WTC11 (cell line): Measurements from ENCODE around the gene ADH1A. TPM values are rescaled to one million over a fixed set of nuclear protein-coding genes. Genes with fewer than 3 reads are reported as not detected.

Source experiments
- ATAC-seq: fragments of 200-7000 bp; cut with Tn5 transposase; 2 replicates; pipeline ENCODE4 v1.10.0; 2021; ENCODE audit warnings: mild to moderate bottlenecking, moderate library complexity
- Bru-seq: library from RNA; stranded (reverse); fragments of 400-500 nt; gene quantifications from one replicate; lab custom pipeline; 2021; lab: Mats Ljungman, UMichigan
- CTCF ChIA-PET: fragments of 300-600 bp; sonication (Branson Sonifier 250); formaldehyde crosslinking; loops from one replicate; lab custom pipeline; 2021; ENCODE audit warnings: antibody characterized with exemption; lab: Charles Lee
- POLR2A ChIA-PET: fragments of 350-600 bp; sonication (Branson Sonifier 250); formaldehyde crosslinking; loops from one replicate; lab custom pipeline; 2021; ENCODE audit warnings: antibody characterized with exemption; lab: Charles Lee
- DNase-seq: peaks from one replicate; pipeline ENCODE4 v3.0.0; 2021; ENCODE audit warnings: low spot score
- H3K27ac Mint-ChIP-seq: 2 replicates; pipeline ENCODE4 v1.8.0; 2021; ENCODE audit warnings: mixed read lengths
- H3K27me3 Mint-ChIP-seq: 2 replicates; pipeline ENCODE4 v1.8.0; 2021; ENCODE audit warnings: low read depth, mild to moderate bottlenecking, moderate library complexity, mixed read lengths
- H3K36me3 Mint-ChIP-seq: 2 replicates; pipeline ENCODE4 v1.8.0; 2021; ENCODE audit warnings: mixed read lengths
- H3K4me1 Mint-ChIP-seq: 2 replicates; pipeline ENCODE4 v1.8.0; 2022; ENCODE audit warnings: mixed read lengths
- H3K4me3 Mint-ChIP-seq: 2 replicates; pipeline ENCODE4 v1.8.0; 2021; ENCODE audit warnings: mild to moderate bottlenecking, moderate library complexity, mixed read lengths
- H3K9me3 Mint-ChIP-seq: 2 replicates; pipeline ENCODE4 v1.8.0; 2021; ENCODE audit warnings: mixed read lengths
- E2F1 ChIP-seq: sonication (generic); formaldehyde crosslinking; IDR thresholded peaks from 2 replicates; pipeline ENCODE4 v1.8.0; 2022; ENCODE audit warnings: mild to moderate bottlenecking, missing genetic modification reagents
- GRHL2 ChIP-seq: fragments of 250-450 bp; sonication (Bioruptor Pico); IDR thresholded peaks from 2 replicates; pipeline ENCODE4 v1.8.0; 2022; ENCODE audit warnings: mild to moderate bottlenecking, moderate library complexity; ENCODE audit not compliant: insufficient replicate concordance, severe bottlenecking
- GTF2I ChIP-seq: fragments of 250-450 bp; sonication (Bioruptor Pico); conservative IDR thresholded peaks from 2 replicates; pipeline ENCODE4 v1.4.0; 2021; ENCODE audit warnings: mild to moderate bottlenecking
- HMGA2 ChIP-seq: fragments of 250-450 bp; sonication (Bioruptor Pico); IDR thresholded peaks from 2 replicates; pipeline ENCODE4 v1.4.0; 2021; ENCODE audit warnings: mild to moderate bottlenecking, moderate library complexity
- HMGXB4 ChIP-seq: sonication (generic); formaldehyde crosslinking; IDR thresholded peaks from 2 replicates; pipeline ENCODE4 v1.8.1; 2023; ENCODE audit warnings: mild to moderate bottlenecking, moderate library complexity, missing genetic modification reagents
- MAX ChIP-seq: sonication (generic); formaldehyde crosslinking; IDR thresholded peaks from 2 replicates; pipeline ENCODE4 v1.8.0; 2022; ENCODE audit warnings: mild to moderate bottlenecking, missing genetic modification reagents
- MLX ChIP-seq: sonication (generic); formaldehyde crosslinking; IDR thresholded peaks from 2 replicates; pipeline ENCODE4 v1.8.1; 2023; ENCODE audit warnings: mild to moderate bottlenecking, missing genetic modification reagents, moderate library complexity
- NFE2L1 ChIP-seq: sonication (generic); formaldehyde crosslinking; IDR thresholded peaks from 2 replicates; pipeline ENCODE4 v1.8.1; 2023; ENCODE audit warnings: missing genetic modification reagents
- NR1H2 ChIP-seq: sonication (generic); formaldehyde crosslinking; IDR thresholded peaks from 2 replicates; pipeline ENCODE4 v1.9.0; 2021; ENCODE audit warnings: mild to moderate bottlenecking, moderate library complexity, missing genetic modification reagents
- NR3C1 ChIP-seq: sonication (generic); formaldehyde crosslinking; conservative IDR thresholded peaks from 2 replicates; pipeline ENCODE4 v1.8.1; 2023; ENCODE audit warnings: low read depth, mild to moderate bottlenecking, missing genetic modification reagents
- PRDM15 ChIP-seq: sonication (generic); formaldehyde crosslinking; IDR thresholded peaks from 2 replicates; pipeline ENCODE4 v1.8.0; 2022; ENCODE audit warnings: missing genetic modification reagents
- PREB ChIP-seq: sonication (generic); formaldehyde crosslinking; IDR thresholded peaks from 2 replicates; pipeline ENCODE4 v1.8.1; 2022; ENCODE audit warnings: mild to moderate bottlenecking, missing genetic modification reagents, moderate library complexity, borderline replicate concordance
- SMAD3 ChIP-seq: sonication (generic); formaldehyde crosslinking; IDR thresholded peaks from 2 replicates; pipeline ENCODE4 v1.8.0; 2022; ENCODE audit warnings: missing genetic modification reagents, mild to moderate bottlenecking, borderline replicate concordance
- USF1 ChIP-seq: sonication (generic); formaldehyde crosslinking; IDR thresholded peaks from 2 replicates; pipeline ENCODE4 v1.8.0; 2022; ENCODE audit warnings: mild to moderate bottlenecking, missing genetic modification reagents
- ZBTB43 ChIP-seq: sonication (generic); formaldehyde crosslinking; IDR thresholded peaks from 2 replicates; pipeline ENCODE4 v1.8.1; 2023; ENCODE audit warnings: mild to moderate bottlenecking, missing genetic modification reagents
- ZNF423 ChIP-seq: fragments of 250-450 bp; sonication (Bioruptor Pico); IDR thresholded peaks from 2 replicates; pipeline ENCODE4 v2.1.2; 2022; ENCODE audit warnings: mild to moderate bottlenecking, moderate library complexity
- ZNF532 ChIP-seq: fragments of 250-450 bp; sonication (Bioruptor Pico); IDR thresholded peaks from 2 replicates; pipeline ENCODE4 v1.9.0; 2021; ENCODE audit warnings: mild to moderate bottlenecking, borderline replicate concordance
- long read RNA-seq, 3 experiments: library from RNA in 1 of 3; library from capped mRNA in 1 of 3; library from polyadenylated mRNA in 1 of 3; unstranded in 2 of 3; stranded (forward) in 1 of 3; transcript quantifications; one replicate each; pipeline ENCODE4 v2.0.0, GENCODE V29; 2021
- total RNA-seq: library from RNA; stranded (reverse); gene quantifications from 3 replicates; pipeline ENCODE4 v1.2.3, GENCODE V29; 2021

ADH1A gene
- total RNA-seq: 0.11 TPM in 1 of 3 replicates, not detected in the others
- Bru-seq, nascent RNA: not detected
- long read RNA-seq, experiment 1: 0 reads
- long read RNA-seq, experiment 2: 0 reads
- long read RNA-seq, experiment 3: 0 reads

GRCh38 chr4:99290848-99291786 is at the start of gene ADH1A:
TSS of gene ADH1A (minus strand) at chr4:99290985. CDS start at chr4:99290914, 71 bp downstream.
- no peaks in the 10 kb centered on the region for H3K4me1 Mint-ChIP-seq
- POLR2A ChIA-PET: no interaction called here
- H3K27me3 Mint-ChIP-seq: no peaks in the 10 kb centered on the region
- no peak for TF ChIP-seq MLX (CRISPR knock-in tag)
- TF ChIP-seq NR3C1 (CRISPR knock-in tag): no peak
- no peak for TF ChIP-seq ZBTB43 (CRISPR knock-in tag)
- no peak for TF ChIP-seq E2F1 (CRISPR knock-in tag)
- no peak for TF ChIP-seq PRDM15 (CRISPR knock-in tag)
- TF ChIP-seq GRHL2 (CRISPR knock-in tag): no peak
- TF ChIP-seq USF1 (CRISPR knock-in tag): no peak
- no peak for TF ChIP-seq PREB (CRISPR knock-in tag)
- TF ChIP-seq HMGA2 (CRISPR knock-in tag): no peak
- no peak for TF ChIP-seq ZNF423 (CRISPR knock-in tag)
- TF ChIP-seq MAX (CRISPR knock-in tag): no peak
- no peak for TF ChIP-seq GTF2I (CRISPR knock-in tag)
- no peak for TF ChIP-seq NFE2L1 (CRISPR knock-in tag)
- TF ChIP-seq NR1H2: no peak
- no peak for TF ChIP-seq ZNF532 (CRISPR knock-in tag)
- no peak for TF ChIP-seq SMAD3 (CRISPR knock-in tag)
- TF ChIP-seq HMGXB4 (CRISPR knock-in tag): no peak
- DNase-seq (no peak), ATAC-seq (no peak)
- H3K36me3 Mint-ChIP-seq: peaks cover 12% of the 10 kb centered on the region
- H3K4me3 Mint-ChIP-seq: no peak within 1 kb of the TSS
- no peak within 1 kb of the TSS for H3K27ac Mint-ChIP-seq
- H3K9me3 Mint-ChIP-seq: peaks cover 32% of the 10 kb centered on the region
- CTCF ChIA-PET: no interaction called here
